H9 (cell line): ENCODE results near the gene ZNF768. TPM values are rescaled to one million over a fixed set of nuclear protein-coding genes. Genes with fewer than 3 reads are reported as not detected.

Source experiments
- DNase-seq: peaks from one replicate; pipeline ENCODE4 v3.0.0-alpha.2; 2017
- H2AFZ ChIP-seq: one replicate; pipeline ENCODE4 v1.6.1; 2013; ENCODE audit warnings: mild to moderate bottlenecking, low read length, control low read depth, moderate library complexity
- H2AK5ac ChIP-seq: 2 replicates; pipeline ENCODE4 v1.6.1; 2013; ENCODE audit warnings: low read length, control low read depth, mixed read lengths; ENCODE audit not compliant: insufficient read length
- H2BK120ac ChIP-seq: one replicate; pipeline ENCODE4 v1.6.1; 2013; ENCODE audit warnings: low read depth, mild to moderate bottlenecking, low read length, control low read depth, inconsistent platforms; ENCODE audit not compliant: poor library complexity, severe bottlenecking
- H2BK12ac ChIP-seq: 2 replicates; pipeline ENCODE4 v1.6.1; 2013; ENCODE audit warnings: low read length, control low read depth, mixed read lengths, low read depth; ENCODE audit not compliant: insufficient read length
- H2BK15ac ChIP-seq: 2 replicates; pipeline ENCODE4 v1.6.1; 2013; ENCODE audit warnings: low read depth, low read length, control low read depth
- H2BK20ac ChIP-seq: one replicate; pipeline ENCODE4 v1.6.1; 2013; ENCODE audit warnings: low read depth, mild to moderate bottlenecking, low read length, control low read depth, inconsistent platforms; ENCODE audit not compliant: poor library complexity, severe bottlenecking
- H2BK5ac ChIP-seq: 2 replicates; pipeline ENCODE4 v1.6.1; 2013; ENCODE audit warnings: low read length, control low read depth, mixed read lengths; ENCODE audit not compliant: insufficient read length
- H3K14ac ChIP-seq: 2 replicates; pipeline ENCODE4 v1.6.1; 2013; ENCODE audit warnings: low read length, control low read depth; ENCODE audit not compliant: insufficient read depth
- H3K18ac ChIP-seq: 2 replicates; pipeline ENCODE4 v1.6.1; 2013; ENCODE audit warnings: low read depth, mild to moderate bottlenecking, mixed read lengths, low read length, control low read depth; ENCODE audit not compliant: insufficient read length
- H3K23ac ChIP-seq: 2 replicates; pipeline ENCODE4 v1.6.1; 2013; ENCODE audit warnings: low read length, control low read depth, mixed read lengths, low read depth; ENCODE audit not compliant: insufficient read length
- H3K23me2 ChIP-seq: 2 replicates; pipeline ENCODE4 v1.6.1; 2013; ENCODE audit warnings: low read depth, mild to moderate bottlenecking, mixed read lengths, low read length, control low read depth; ENCODE audit not compliant: insufficient read length, poor library complexity, severe bottlenecking
- H3K27ac ChIP-seq: 2 replicates; pipeline ENCODE4 v1.5.1; 2013; ENCODE audit warnings: low read length, control low read depth, mixed read lengths, low read depth; ENCODE audit not compliant: insufficient read length
- H3K27me3 ChIP-seq: 2 replicates; pipeline ENCODE4 v1.6.1; 2013; ENCODE audit warnings: low read length, control low read depth, inconsistent platforms; ENCODE audit not compliant: insufficient read depth
- H3K4ac ChIP-seq: 2 replicates; pipeline ENCODE4 v1.6.1; 2013; ENCODE audit warnings: low read depth, mild to moderate bottlenecking, control low read depth, inconsistent platforms, low read length, moderate library complexity
- H3K4me1 ChIP-seq: 2 replicates; pipeline ENCODE4 v1.6.1; 2013; ENCODE audit warnings: low read length, control low read depth, inconsistent platforms; ENCODE audit not compliant: insufficient read depth
- H3K4me2 ChIP-seq: 2 replicates; pipeline ENCODE4 v1.6.1; 2013; ENCODE audit warnings: low read length, control low read depth, mixed read lengths; ENCODE audit not compliant: insufficient read length, insufficient read depth
- H3K56ac ChIP-seq: 2 replicates; pipeline ENCODE4 v1.6.1; 2013; ENCODE audit warnings: low read depth, mild to moderate bottlenecking, mixed read lengths, low read length, control low read depth; ENCODE audit not compliant: insufficient read length
- H3K79me1 ChIP-seq: 2 replicates; pipeline ENCODE4 v1.6.1; 2013; ENCODE audit warnings: low read depth, mild to moderate bottlenecking, moderate library complexity, low read length, control low read depth, inconsistent platforms; ENCODE audit not compliant: insufficient read depth, poor library complexity, severe bottlenecking
- H3K79me2 ChIP-seq: 2 replicates; pipeline ENCODE4 v1.6.1; 2013; ENCODE audit warnings: low read length, control low read depth, inconsistent platforms; ENCODE audit not compliant: insufficient read depth
- H3K9ac ChIP-seq: 2 replicates; pipeline ENCODE4 v1.6.1; 2013; ENCODE audit warnings: low read length, control low read depth, mixed read lengths; ENCODE audit not compliant: insufficient read length; ENCODE audit errors: extremely low read depth
- H3K9me3 ChIP-seq: one replicate; pipeline ENCODE4 v1.6.1; 2013; ENCODE audit warnings: low read depth, low read length, inconsistent platforms; ENCODE audit not compliant: control insufficient read depth
- H3T11ph ChIP-seq: one replicate; pipeline ENCODE4 v1.6.1; 2013; ENCODE audit warnings: mild to moderate bottlenecking, low read length, control low read depth, inconsistent platforms
- H4K20me1 ChIP-seq: one replicate; pipeline ENCODE4 v1.6.1; 2013; ENCODE audit not compliant: control insufficient read depth, insufficient read length, insufficient read depth
- H4K5ac ChIP-seq: 2 replicates; pipeline ENCODE4 v1.6.1; 2013; ENCODE audit warnings: low read depth, mild to moderate bottlenecking, mixed read lengths, low read length, control low read depth; ENCODE audit not compliant: insufficient read length
- H4K8ac ChIP-seq: replicated peaks from 2 replicates; pipeline ENCODE4 v1.6.1; 2013; ENCODE audit warnings: low read length, control low read depth, mixed read lengths, low read depth; ENCODE audit not compliant: insufficient read length
- H4K91ac ChIP-seq: 2 replicates; pipeline ENCODE4 v1.6.1; 2013; ENCODE audit warnings: low read depth, mild to moderate bottlenecking, moderate library complexity, mixed read lengths, low read length, control low read depth; ENCODE audit not compliant: insufficient read length
- H3K27ac Mint-ChIP-seq, 3 experiments: 2 replicates in 2 of 3; 3 replicates in 1 of 3; pipeline ENCODE4 v1.8.0; 2020 to 2021; ENCODE audit warnings: mixed read lengths in 3 of 3, mild to moderate bottlenecking in 1 of 3, moderate library complexity in 1 of 3
- H3K27me3 Mint-ChIP-seq: 2 replicates; pipeline ENCODE4 v1.8.0; 2021; ENCODE audit warnings: low read depth, mild to moderate bottlenecking, moderate library complexity, mixed read lengths
- H3K36me3 Mint-ChIP-seq, 3 experiments: 2 replicates in 2 of 3; 3 replicates in 1 of 3; pipeline ENCODE4 v1.8.0; 2020 to 2021; ENCODE audit warnings: low read depth in 3 of 3, mixed read lengths in 3 of 3; ENCODE audit not compliant: insufficient read depth in 1 of 3
- H3K4me1 Mint-ChIP-seq, 2 experiments: 2 replicates each; pipeline ENCODE4 v1.8.0; 2020; ENCODE audit warnings: mixed read lengths in 2 of 2
- H3K4me3 Mint-ChIP-seq, 2 experiments: 2 replicates in 1 of 2; 3 replicates in 1 of 2; pipeline ENCODE4 v1.8.0; 2020 to 2021; ENCODE audit warnings: mild to moderate bottlenecking in 2 of 2, mixed read lengths in 2 of 2, moderate library complexity in 1 of 2
- H3K9me3 Mint-ChIP-seq, 2 experiments: 2 replicates in 1 of 2; 3 replicates in 1 of 2; pipeline ENCODE4 v1.8.0; 2020; ENCODE audit warnings: mild to moderate bottlenecking in 2 of 2, mixed read lengths in 2 of 2, moderate library complexity in 1 of 2
- CTCF ChIP-seq: fragments of 200-600 bp; sonication (generic); conservative IDR thresholded peaks from 3 replicates; pipeline ENCODE4 v1.8.0; 2021; ENCODE audit warnings: antibody characterized with exemption, mild to moderate bottlenecking
- WGBS: extraction: QIAGEN DNeasy Blood & Tissue Kit; methylation state at CpG from one replicate; pipeline ENCODE4 v1.1.7; 2013; ENCODE audit warnings: missing lambda C conversion rate, low lambda C conversion rate, mixed read lengths; ENCODE audit not compliant: insufficient read length; ENCODE audit errors: extremely low coverage; 5-methylcytosine and 5-hydroxymethylcytosine counted together
- total RNA-seq: library from RNA; stranded (reverse); gene quantifications from 2 replicates; pipeline ENCODE4 v1.2.1, GENCODE V29; 2021

Gene ZNF768
- total RNA-seq, 1 experiment from 2014 or later = 40.0 TPM

DNA sequence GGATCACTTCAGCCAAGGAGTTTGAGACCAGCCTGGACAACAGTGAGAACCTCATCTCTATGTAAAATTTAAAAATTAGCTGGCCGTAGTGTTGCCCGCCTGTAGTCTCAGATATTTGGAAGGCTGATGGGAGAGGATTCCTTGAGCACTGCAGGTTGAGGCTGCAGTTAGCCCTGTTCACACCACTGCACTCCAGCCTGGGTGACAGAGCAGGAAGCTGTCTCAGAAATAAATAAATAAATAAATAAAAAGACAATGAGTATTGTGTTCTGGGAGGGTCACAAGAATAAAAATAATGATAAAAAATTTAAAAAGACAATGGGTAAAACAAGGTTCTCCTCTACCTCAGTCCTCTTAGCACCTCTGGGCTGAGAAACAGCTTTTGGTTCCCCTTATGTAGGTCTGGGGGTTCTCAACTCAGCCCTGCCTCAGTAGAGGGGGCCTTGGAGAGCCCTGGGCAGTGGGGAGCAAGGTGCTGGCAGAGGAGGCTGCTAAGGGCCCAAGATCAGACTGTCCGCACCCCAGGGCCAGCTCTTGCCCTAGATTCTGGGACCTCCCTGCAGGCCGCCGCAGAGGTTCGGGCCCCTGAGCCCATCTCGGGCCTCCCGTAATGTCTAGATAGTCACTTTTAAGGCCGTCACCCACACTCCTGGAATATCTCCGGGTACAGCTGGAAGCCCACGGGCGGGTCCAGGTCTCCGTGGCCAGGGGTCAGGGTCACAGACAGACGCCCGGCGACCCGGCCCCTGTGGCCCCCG lies 28.4 kb upstream of the ZNF768 start:
- no peak overlapping the region for H3K14ac ChIP-seq
- WGBS = no CpG with 5 or more reads among the region's 18 CpGs
- no peak overlapping the region for H3K9ac ChIP-seq
- no peak overlapping the region for H2BK20ac ChIP-seq
- H3K27ac ChIP-seq = no peak overlapping the region
- no peak overlapping the region for H4K8ac ChIP-seq
- no peak overlapping the region for H2AFZ ChIP-seq
- no peak for TF ChIP-seq CTCF
- Mint-ChIP-seq H3K4me3 (no peak overlapping the region), H3K27ac (0 out of 7 replicates have a peak overlapping the region, but pooled peaks of 1 of the 3 experiments have one; percentile 38), H3K36me3 (peaks cover 5 to 32% (median 28%) of the 10 kb centered on the region in 3 experiments), H3K27me3 (no peaks in the 10 kb centered on the region), H3K4me1 (peaks cover 14 to 26% of the 10 kb centered on the region in 2 experiments), H3K9me3 (no peaks in the 10 kb centered on the region)
- no peak overlapping the region for H3T11ph ChIP-seq
- no peak for DNase-seq
- H4K20me1 ChIP-seq = no peaks in the 10 kb centered on the region
- no peaks in the 10 kb centered on the region; the same call in 1 of the 2 replicates for H3K4me1 ChIP-seq
- H3K4ac ChIP-seq = no peak overlapping the region
- H4K91ac ChIP-seq = no peak overlapping the region
- no peak overlapping the region for H3K23ac ChIP-seq
- no peak overlapping the region for H3K4me2 ChIP-seq
- no peak overlapping the region for H2BK15ac ChIP-seq
- no peak overlapping the region for H2AK5ac ChIP-seq
- no peak overlapping the region for H3K56ac ChIP-seq
- no peak overlapping the region for H2BK12ac ChIP-seq
- no peak overlapping the region for H4K5ac ChIP-seq
- no peaks in the 10 kb centered on the region for H3K27me3 ChIP-seq
- H2BK5ac ChIP-seq = no peak overlapping the region
- no peaks in the 10 kb centered on the region for H3K79me2 ChIP-seq
- H2BK120ac ChIP-seq = no peak overlapping the region
- H3K9me3 ChIP-seq = no peaks in the 10 kb centered on the region
- peaks cover 4% of the 10 kb centered on the region for H3K23me2 ChIP-seq
- no peak overlapping the region for H3K18ac ChIP-seq
- no peaks in the 10 kb centered on the region for H3K79me1 ChIP-seq
